ENCODE results near the gene MIAT.
"Not testable (repeated sequence)": the region's sequence is repeated elsewhere in the genome, so short reads cannot be mapped to it uniquely, and the experiment has no call there.

MIAT gene

GRCh38 chr22:26656891-26657851, at the start of gene MIAT:
Gene MIAT, plus strand, starts transcription at chr22:26657588.
- peak in 2 of 4 experiments; percentile 51 to 52 for DNase-seq (ENCODE audit: low read depth in 4 of 4, low spot score in 1 of 4)

GRCh38 chr22:26608129-26608528, 49.3 kb upstream of the MIAT start:
- no peak for DNase-seq (ENCODE audit: low read depth in 4 of 4, low spot score in 1 of 4)

- no peak for DNase-seq (ENCODE audit: low read depth in 4 of 4, low spot score in 1 of 4)
Observed at GRCh38 chr22:26609287-26609686, 48.1 kb upstream of the MIAT start.

- DNase-seq (ENCODE audit: low read depth in 4 of 4, low spot score in 1 of 4) = peak in 1 of 4 experiments; percentile 26
Observed at GRCh38 chr22:26610072-26610958, 47.1 kb upstream of the MIAT start.

GRCh38 chr22:26610996-26611395, 46.4 kb upstream of the MIAT start:
- DNase-seq (ENCODE audit: low read depth in 4 of 4, low spot score in 1 of 4) = no peak

GRCh38 chr22:26612652-26613051, 44.7 kb upstream of the MIAT start:
- no peak for DNase-seq (ENCODE audit: low read depth in 4 of 4, low spot score in 1 of 4)

- not testable (repeated sequence) for DNase-seq (ENCODE audit: low read depth in 4 of 4, low spot score in 1 of 4)
Observed at GRCh38 chr22:26613753-26614152, 43.6 kb upstream of the MIAT start.

- no peak for DNase-seq (ENCODE audit: low read depth in 4 of 4, low spot score in 1 of 4)
Observed at GRCh38 chr22:26614322-26614721, 43.1 kb upstream of the MIAT start.

- DNase-seq (ENCODE audit: low read depth in 4 of 4, low spot score in 1 of 4) = no peak
Observed at GRCh38 chr22:26615149-26615548, 42.2 kb upstream of the MIAT start.

- no peak for DNase-seq (ENCODE audit: low read depth in 4 of 4, low spot score in 1 of 4)
Observed at GRCh38 chr22:26615830-26616435, 41.5 kb upstream of the MIAT start.

GRCh38 chr22:26616650-26617049, 40.7 kb upstream of the MIAT start:
- no peak for DNase-seq (ENCODE audit: low read depth in 4 of 4, low spot score in 1 of 4)

- no peak for DNase-seq (ENCODE audit: low read depth in 4 of 4, low spot score in 1 of 4)
Observed at GRCh38 chr22:26617271-26618199, 39.9 kb upstream of the MIAT start, which contains the start of gene CRYBB1. Gene CRYBB1, minus strand, starts transcription at chr22:26618027. Its CDS starts 1,708 bp downstream, at chr22:26616319.

- no peak for DNase-seq (ENCODE audit: low read depth in 4 of 4, low spot score in 1 of 4)
Observed at GRCh38 chr22:26618455-26618854, 38.9 kb upstream of the MIAT start.

GRCh38 chr22:26619510-26619909, 37.9 kb upstream of the MIAT start:
- no peak for DNase-seq (ENCODE audit: low read depth in 4 of 4, low spot score in 1 of 4)

GRCh38 chr22:26620197-26620596, 37.2 kb upstream of the MIAT start:
- no peak for DNase-seq (ENCODE audit: low read depth in 4 of 4, low spot score in 1 of 4)

GRCh38 chr22:26621663-26622062, 35.7 kb upstream of the MIAT start, which contains the start of gene CRYBA4:
Gene CRYBA4, plus strand, starts transcription at chr22:26621963. Its CDS starts 634 bp downstream, at chr22:26622597.
- no peak for DNase-seq (ENCODE audit: low read depth in 4 of 4, low spot score in 1 of 4)

- DNase-seq (ENCODE audit: low read depth in 4 of 4, low spot score in 1 of 4) = no peak
Observed at GRCh38 chr22:26623984-26624383, 33.4 kb upstream of the MIAT start.

- no peak for DNase-seq (ENCODE audit: low read depth in 4 of 4, low spot score in 1 of 4)
Observed at GRCh38 chr22:26624803-26625202, 32.6 kb upstream of the MIAT start.

- DNase-seq (ENCODE audit: low read depth in 4 of 4, low spot score in 1 of 4) = no peak
Observed at GRCh38 chr22:26629988-26630761, 27.2 kb upstream of the MIAT start.
